ENCODE data around the gene TTN.

Gene TTN

DNA sequence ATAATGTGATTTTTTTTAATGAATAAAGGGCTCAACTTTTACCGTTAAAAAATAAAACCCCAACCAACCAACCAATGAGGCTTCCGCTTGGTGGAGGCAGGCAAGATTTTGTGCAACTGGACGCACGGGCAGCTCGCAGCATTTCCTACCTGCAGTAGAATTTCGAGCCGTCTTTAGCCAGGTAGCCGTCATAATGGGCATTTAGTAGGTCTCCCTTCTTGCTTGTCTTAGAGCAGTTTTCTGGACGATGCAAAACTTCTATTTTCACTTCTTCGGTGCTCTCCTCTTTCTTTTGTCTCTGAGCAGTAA, 329.1 kb downstream of the TTN start:
- peak overlapping the region; percentile 90 to 95 for H3K27ac ChIP-seq
- no peak for DNase-seq (ENCODE audit: low spot score)
- TF ChIP-seq, protein P1, sequence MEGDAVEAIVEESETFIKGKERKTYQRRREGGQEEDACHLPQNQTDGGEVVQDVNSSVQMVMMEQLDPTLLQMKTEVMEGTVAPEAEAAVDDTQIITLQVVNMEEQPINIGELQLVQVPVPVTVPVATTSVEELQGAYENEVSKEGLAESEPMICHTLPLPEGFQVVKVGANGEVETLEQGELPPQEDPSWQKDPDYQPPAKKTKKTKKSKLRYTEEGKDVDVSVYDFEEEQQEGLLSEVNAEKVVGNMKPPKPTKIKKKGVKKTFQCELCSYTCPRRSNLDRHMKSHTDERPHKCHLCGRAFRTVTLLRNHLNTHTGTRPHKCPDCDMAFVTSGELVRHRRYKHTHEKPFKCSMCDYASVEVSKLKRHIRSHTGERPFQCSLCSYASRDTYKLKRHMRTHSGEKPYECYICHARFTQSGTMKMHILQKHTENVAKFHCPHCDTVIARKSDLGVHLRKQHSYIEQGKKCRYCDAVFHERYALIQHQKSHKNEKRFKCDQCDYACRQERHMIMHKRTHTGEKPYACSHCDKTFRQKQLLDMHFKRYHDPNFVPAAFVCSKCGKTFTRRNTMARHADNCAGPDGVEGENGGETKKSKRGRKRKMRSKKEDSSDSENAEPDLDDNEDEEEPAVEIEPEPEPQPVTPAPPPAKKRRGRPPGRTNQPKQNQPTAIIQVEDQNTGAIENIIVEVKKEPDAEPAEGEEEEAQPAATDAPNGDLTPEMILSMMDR (IDR thresholded peaks at IDR 0.05) = no peak
- H3K4me3 ChIP-seq = peak overlapping the region; percentile 96

DNA sequence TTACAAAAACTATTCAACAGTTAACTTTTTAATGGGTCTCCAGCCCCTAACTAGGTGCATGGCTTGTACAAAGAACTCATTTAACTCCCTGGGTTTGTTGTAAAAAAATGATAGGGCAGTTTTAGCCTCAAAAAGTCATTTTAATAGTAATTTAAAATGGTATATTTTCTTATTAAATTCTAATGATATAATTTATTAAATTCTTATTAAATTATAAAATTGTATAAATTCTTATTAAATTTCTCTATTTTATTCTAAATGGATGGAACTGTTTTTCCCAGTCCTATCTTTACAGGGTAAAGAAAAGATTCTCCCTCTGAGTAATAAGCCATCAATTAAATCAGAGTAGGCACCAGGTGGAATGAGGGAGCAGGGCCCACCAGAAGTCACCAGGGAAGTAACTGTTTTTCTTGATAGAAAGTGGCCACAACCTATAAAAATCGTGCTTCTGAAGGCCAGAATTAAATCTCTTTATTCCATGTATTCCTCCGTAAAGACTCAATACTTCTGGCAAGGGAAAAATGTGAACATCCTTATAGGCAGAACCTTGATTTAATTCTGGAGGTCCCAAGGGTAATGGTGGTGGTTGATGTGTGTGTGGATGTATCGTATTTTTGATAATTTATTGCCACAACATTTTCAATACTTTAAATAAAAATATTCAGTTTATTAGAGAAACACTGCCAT, 329.6 kb downstream of the TTN start:
- no peak for DNase-seq (ENCODE audit: low spot score)
- Histone ChIP-seq H3K4me3 (peak overlapping the region; percentile 96), H3K27ac (peak overlapping the region; percentile 90 to 95)
- TF ChIP-seq, protein P1 (IDR thresholded peaks at IDR 0.05) = no peak

DNA sequence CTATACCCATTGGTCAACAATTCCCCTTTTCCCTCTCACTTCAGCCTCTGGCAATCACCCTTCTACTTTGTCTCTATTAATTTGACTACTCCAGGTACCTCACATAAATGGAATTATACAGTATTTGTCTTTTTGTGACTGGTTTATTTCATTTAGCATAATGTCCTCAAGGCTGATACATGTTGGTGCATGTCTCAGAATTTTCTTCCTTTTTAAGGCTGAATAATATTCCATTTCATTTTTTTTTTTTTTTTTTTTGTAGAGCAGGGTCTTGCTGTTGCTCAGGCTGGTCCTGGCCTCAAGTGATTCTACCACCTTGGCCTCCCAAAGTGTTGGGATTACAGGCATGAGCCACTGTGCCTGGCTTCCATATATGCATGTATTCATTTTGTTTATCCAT, 330.7 kb downstream of the TTN start:
- H3K27ac ChIP-seq = no peak overlapping the region
- TF ChIP-seq, protein P1 (IDR thresholded peaks at IDR 0.05) = no peak
- H3K4me3 ChIP-seq = no peak overlapping the region
- no peak for DNase-seq (ENCODE audit: low spot score)
